Stimulated activated CD4-positive, alpha-beta T cell treated with anti-CD3 and anti-CD28 coated beads, Interleukin-12 subunit alpha, Interleukin-12 subunit beta, amount 100 ng/mL, for 48 hours (primary cell): ENCODE data around the gene RABL6.
"Not testable (repeated sequence)": the region's sequence is repeated elsewhere in the genome, so short reads cannot be mapped to it uniquely, and the experiment has no call there.

Experiments used
- DNase-seq, 3 donors: peaks; one replicate each; pipeline ENCODE4 v3.0.0-alpha.2; 2020; ENCODE audit warnings: low read depth in 2 of 3, low spot score in 1 of 3

Gene RABL6, protein sequence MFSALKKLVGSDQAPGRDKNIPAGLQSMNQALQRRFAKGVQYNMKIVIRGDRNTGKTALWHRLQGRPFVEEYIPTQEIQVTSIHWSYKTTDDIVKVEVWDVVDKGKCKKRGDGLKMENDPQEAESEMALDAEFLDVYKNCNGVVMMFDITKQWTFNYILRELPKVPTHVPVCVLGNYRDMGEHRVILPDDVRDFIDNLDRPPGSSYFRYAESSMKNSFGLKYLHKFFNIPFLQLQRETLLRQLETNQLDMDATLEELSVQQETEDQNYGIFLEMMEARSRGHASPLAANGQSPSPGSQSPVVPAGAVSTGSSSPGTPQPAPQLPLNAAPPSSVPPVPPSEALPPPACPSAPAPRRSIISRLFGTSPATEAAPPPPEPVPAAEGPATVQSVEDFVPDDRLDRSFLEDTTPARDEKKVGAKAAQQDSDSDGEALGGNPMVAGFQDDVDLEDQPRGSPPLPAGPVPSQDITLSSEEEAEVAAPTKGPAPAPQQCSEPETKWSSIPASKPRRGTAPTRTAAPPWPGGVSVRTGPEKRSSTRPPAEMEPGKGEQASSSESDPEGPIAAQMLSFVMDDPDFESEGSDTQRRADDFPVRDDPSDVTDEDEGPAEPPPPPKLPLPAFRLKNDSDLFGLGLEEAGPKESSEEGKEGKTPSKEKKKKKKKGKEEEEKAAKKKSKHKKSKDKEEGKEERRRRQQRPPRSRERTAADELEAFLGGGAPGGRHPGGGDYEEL

DNA sequence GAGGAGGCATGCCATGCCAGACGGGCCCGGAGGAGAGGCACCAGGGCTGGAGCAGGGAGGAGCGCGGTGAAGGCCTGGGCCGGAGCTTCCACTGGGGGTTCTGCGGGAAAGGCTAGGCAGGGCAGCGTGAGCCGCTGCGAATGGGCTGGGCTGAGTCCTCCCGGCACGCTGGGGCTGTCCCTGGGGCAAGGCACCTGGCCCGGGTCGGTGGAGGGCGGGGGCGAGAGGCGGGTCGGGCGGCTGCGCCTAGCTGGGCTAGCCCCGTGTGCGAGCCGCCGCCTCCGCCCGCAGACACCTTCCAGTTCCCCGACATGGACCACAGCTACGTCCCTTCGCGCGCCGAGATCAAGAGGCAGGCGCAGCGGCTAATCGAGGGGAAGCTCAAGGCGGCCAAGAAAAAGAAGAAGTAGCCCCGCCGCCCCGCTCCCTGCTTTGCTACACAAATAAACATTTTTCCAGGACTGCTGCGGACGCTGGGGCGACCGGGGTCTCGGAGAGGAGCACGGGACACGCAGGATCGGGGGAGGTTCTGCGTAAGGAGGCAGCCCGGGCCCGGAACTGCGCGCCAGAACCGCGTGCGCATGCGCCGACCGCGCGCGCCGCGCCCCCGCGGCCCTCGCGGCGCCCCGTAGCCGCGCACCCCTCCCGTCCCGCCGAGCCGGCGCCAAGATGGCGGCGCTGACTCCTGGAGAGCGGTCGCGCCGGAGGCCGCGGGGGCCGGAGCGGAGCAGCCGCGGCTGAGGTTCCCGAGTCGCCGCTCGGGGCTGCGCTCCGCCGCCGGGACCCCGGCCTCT lies at the start of gene RABL6:
TSS of gene RABL6 (plus strand) at position 668 of the 794 bp plus-strand sequence. CDS start 249 bp downstream, outside the sequence.
- peak; percentile 67 to 77 (median 72) for DNase-seq

DNA sequence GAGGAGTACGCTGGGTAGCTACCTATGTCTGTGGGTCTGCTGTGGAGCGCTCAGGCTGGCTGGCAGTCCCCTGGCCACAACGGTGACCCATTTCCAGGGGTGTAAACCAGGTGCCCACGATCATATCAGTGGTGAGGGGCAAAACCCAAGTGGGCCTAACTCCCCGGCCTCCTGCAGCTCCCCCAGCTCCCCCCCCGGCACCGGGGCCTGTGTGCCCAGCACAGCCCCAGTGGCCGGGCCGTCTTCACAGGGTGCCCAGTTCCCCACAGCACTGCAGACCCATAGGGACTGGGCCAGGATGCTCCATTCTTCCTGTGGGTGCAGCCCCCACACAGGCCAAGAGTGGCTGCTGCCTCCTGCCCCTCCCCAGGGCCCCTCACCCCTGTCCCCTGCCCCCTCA lies 48.7 kb upstream of the RABL6 start:
- no peak for DNase-seq

DNA sequence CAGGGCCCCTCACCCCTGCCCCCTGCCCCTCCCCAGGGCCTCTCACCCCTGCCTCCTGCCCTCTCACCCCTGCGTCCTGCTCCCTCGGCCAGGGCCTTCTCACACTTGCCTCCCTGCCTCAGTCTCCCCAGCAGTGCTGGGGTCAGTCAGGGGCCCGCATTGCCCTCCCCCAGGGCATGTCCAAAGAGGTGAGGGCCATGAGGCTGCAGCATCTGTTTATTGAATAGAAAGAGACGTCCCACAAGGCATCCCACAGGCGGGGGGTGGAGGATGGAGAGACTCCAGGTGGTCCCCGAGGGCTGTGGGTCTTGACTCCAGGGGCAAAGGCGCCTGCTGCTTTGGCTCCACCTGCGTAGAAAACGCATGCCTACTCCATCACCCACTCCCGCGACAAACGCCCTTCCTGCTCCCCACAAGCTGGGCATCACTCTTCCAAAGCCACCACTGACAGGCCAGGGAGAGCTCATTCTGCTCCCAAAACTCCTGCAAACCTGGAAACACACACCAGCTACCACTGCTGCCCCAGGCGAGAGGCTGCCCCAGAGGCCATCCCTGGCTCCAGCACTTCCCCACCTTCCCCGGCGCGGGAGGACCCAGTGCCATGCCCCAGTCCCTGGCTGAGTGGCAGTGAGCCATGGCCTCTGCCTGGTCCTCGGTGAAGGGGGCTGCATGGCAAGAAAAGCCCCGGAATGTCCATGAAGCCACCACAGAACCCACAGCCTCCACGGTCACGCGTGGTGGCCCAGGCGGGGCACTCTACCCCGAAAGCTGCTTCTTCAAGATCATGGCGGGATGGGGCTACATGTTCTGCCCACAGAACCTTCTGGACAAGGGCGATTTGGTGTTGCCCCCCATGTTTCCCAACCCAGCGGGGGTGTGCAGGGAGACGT lies 48.1 kb upstream of the RABL6 start:
- no peak for DNase-seq

DNA sequence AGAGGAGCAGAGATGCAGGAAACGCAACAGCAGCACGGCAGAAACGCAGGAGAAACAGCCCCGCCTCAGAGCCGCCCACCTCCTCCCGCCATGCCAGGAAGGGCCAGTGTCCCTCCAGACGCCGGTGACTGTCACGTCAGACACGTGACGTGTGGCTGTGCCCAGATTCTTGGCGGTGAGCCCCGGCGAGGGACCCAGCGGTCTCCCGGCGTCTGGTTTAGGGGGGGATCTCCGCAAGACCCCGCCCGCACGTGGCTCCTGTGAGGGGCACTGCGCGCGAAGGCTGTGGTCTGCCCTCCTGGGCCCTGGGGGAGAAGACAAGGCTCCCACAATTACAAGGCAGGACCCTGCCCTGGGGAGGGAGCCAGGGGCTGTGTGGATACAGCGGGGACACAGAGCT lies 47.3 kb upstream of the RABL6 start:
- no peak for DNase-seq

DNA sequence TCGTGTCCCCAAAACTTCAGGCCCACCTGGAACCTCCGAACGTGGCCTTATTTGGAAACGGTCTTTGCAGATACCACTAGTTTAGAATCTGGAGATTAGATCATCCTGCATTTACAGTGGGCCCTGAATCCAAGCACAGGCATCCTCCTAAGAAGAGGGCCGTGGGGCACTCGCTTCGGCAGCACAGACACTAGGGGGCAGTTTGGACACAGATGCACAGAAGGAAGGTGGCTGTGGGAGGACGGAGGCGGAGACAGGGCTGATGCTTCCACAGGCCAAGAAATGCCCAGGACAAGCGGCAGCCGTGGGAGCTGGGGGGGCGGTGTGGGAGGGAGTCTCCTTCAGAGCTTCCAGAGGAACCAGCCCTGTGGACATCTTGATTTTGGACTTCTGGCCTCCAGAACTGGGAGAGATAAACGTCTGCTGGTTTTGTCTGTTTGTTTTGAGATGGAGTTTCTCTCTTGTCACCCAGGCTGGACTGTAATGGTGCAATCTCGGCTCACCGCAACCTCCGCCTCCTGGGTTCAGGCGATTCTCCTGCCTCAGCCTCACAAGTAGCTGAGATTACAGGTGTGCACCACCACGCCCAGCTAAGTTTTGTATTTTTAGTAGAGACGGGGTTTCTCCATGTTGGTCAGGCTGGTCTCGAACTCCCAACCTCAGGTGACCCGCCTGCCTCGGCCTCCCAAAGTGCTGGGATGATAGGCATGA lies 46.8 kb upstream of the RABL6 start:
- DNase-seq = not testable (repeated sequence)

DNA sequence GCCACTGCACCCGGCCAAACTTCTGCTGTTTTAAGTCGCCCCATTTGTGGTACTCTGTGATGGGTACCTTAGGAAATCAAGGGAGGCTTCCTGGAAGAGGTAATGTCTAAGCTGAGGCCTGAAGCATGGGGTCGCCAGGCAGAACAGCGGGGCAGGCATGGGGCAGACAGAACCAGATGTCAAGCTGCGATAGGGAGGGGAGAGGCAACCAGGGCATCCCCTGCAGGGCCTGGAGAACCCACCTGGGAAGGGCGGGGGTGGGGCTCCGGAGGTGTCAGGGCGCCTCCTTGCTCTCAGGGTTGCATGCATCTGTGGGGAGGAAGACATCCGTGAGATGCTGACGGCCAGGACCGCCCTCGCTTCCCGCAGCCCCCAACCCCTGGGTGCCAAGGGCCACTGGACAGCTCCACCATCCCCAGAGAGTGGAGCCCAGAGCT lies 46.2 kb upstream of the RABL6 start:
- DNase-seq = no peak

DNA sequence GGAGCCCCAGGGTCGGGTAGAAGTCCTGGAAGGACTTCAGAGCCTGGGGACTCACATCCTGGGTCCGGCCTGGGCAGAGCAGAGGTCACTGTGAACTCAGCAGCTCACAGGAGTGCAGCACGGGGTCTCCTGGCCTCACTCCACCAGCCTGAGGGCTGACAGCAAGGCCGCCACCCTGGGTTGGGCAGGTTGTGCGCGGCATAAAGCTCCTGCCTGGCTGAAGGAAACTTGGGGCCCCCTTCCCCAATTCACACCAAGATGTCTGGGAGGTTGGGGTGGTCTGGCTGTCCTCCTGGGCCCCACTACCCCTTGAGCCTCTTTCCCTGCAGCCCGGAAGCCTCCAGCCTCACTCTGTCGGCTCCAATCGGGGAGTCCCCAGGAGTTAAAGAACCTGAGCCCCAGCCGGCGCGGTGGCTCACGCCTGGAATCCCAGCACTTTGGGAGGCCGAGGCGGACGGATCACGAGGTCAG lies 45.5 kb upstream of the RABL6 start:
- no peak for DNase-seq

DNA sequence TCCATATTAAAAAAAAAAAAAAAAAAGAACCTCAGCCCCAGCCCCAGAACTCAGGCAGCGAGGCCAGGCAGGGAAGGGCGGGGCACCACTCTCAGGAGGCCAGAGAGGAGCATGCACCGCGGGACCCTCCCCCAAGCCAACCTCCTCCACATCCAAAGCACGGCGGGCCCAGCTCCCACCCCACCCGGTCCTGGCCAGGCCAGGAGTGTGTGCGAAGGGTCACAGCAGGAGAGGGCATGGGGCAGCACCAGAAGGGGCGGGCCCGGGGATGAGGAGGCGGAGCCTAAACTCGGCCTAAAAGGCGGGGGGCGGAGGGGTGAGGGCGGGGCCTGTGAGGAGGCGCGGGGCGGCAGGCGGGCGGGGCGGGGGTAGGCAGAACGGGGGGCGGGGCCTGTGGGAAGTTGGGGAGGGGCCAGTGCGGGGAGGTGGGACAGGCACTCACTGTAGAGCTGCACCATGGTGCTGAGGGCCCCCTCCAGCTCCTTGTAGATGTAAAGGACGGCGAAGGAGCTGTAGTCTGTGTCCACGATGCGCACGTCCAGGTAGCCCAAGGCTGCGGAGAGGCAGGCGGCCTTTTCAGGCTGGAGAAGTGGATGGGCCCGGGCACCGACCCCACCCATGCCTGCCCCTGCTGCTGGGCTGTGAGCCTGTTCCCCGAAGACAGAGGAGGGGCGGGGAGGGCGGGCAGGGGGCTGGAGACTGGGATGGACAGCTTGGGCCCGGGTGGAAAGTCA lies 44.7 kb upstream of the RABL6 start:
- DNase-seq = peak in 1 of 3 donors; percentile 54

DNA sequence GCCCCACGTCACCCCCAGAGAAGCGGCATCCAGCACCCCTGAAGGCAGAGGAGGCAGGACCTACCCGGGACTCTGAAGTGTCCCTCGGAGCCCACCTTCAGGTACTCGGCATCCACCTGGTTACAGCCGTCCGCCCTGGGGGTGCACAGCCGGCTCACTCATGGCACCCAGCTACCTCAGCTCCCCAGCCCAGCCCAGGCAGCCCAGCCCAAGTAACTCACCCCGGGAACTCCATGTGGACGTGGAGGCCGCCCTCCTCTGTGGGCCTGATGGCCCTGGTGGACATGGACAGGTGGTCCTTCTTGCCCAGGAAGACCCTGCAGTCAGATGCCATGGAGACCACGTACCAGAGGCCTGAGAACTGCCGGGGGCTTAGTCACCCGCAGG lies 44.1 kb upstream of the RABL6 start:
- no peak for DNase-seq

DNA sequence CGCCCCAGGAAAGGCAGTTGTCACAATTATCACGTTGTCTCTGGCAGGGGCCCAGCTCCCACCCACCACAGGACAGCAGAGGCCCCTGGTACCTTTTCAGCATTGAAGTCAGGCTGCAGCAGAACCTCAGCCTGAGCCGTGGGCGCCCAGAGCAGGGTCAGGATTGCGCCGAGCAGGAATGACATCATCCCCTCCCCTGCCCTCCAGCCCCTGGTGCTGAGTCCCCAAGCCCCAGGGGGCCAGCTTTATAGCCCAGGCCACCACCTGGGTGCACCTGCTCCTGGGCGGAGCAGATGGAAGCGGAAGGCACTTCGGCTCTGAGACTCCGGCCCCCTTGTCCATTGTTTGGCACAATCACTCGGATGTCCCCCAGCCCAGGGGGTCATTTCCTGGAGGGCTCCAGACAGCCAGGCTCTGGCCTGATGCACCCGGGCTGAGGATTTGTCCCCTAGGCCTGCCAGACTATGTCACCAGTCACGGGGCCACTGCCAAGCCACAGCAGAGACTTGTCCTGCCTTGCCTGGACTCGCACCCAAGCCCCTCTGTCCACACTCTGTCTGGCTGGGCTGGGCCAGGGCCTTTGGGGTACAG lies 43.4 kb upstream of the RABL6 start, which contains the start of gene LCN15:
TSS of gene LCN15 (minus strand) at position 218 of the 591 bp plus-strand sequence. CDS start at position 188, 30 bp downstream.
- no peak for DNase-seq

DNA sequence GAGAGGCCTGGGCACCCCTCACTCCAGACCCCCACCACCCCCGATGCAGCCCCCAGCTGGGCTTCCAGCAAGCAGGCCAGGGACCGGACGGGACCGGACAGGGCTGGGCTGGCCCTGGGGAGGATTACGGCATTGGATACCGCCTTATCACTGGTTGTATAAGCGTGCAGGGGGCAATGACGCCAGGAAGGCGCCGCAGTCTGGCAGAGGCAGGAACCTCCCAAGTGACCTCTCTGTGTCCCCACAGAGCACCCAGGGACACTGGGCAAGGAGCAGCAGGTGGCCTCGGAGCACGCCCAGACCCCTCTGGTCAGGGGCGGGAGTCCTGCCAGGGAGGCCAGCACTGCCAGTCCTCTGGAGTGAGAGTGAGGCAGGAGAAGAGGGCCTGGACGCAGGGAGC lies 42.7 kb upstream of the RABL6 start:
- DNase-seq = no peak

DNA sequence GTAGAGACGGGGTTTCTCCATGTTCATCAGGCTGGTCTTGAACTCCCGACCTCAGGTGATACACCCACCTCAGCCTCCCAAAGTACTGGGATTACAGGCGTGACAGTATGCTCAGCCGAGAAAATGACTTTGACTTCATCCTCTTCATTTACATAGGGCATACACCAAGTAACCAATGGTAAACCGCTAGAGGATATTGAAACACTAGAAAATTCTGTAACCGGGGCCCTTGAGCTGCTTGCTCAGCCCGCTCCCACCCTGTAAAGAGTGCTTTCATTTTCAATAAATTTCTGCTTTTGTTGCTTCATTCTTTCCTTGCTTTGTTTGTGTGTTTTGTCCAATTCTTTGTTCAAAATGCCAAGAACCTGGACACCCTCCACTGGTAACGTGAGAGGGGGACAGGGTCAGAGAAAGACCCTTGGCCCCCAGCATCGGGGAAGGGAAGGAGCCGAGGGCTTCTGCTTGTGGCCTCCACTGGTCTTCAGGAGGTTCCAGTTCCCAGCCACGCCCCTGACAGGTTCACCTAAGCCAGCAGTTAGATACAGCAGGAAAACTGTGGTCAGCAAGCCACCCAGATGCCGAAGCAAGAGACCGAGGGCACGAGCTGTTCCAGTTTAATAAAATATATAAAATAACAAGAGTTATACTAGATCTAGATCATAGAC lies 41.9 kb upstream of the RABL6 start:
- DNase-seq = not testable (repeated sequence)

DNA sequence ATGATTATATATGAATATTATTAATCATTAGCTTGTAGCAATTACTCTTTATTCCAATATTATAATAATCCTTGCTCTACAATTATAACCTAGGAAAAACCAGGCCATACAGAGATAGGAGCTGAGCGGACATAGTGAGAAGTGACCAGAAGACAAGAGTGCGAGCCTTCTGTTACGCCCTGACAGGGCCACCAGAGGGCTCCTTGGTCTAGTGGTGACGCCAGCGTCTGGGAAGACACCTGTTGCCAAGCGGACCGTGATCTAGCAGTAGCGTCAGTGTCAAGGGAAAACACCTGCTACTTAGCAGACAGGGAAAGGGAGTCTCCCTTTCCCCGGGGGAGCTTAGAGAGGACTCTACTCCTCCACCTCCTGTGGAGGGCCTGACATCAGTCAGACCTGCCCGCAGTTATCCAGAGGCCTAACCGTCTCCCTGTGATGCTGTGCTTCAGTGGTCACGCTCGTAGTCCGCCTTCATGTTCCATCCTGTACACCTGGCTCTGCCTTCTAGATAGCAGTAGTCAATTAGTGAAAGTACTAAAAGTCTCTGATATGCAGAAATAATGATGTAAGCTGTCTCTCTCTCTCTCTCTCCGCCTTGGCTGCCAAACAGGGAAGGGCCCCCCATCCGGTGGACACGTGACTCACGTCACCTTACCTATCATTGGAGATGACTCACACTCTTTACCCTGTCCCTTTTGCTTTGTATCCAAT lies 41.2 kb upstream of the RABL6 start:
- peak; percentile 27 to 50 (median 43) for DNase-seq

DNA sequence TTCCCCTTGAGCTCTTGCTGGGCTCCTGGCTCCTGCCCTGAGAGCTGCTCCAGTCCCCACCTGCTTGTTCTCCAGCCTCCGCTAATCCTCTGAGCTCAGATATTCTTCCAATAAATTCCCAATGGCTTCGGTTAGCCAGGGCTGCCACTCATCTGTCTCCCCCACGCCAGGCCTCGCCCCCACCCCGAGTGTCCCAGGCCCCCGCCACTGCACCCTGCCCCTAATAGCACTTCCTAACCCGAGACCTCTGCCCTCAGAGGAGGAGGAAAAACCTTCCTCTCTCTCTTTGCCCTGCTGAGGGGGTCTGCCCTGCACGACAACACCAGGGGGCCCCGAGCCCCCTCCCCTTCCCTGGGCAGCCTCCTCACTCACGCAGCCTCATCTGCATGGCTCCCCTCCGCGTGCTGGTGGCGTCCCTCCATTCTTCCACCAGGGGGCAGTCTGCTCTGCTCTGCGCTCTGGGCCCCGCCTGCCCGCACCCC lies 38.0 kb upstream of the RABL6 start:
- peak in 2 of 3 donors; percentile 46 to 56 for DNase-seq

DNA sequence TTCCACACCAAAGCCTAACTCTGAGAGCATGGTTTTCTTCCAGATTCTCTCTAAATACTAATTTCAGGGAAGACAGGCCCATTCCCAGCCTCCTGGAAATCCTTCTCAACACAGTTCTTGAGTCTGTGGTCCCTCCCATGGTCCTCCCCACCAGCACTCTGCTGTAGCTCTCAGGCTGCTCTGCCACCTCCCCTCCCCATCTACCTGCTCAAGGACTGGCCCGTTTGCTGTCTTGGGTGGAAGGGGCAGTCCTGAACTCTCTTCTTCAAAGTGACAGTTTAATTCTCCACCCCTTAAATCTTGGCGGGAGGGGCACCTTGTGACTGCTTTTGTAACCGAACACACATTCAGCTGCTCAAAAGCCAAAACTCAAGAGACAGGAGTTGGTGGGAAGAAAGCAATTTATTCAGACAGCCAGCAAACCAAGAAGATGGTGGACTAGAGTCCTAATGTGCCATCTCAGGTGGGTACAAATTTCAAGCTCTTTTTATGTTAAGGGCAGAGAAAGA lies 35.8 kb upstream of the RABL6 start:
- DNase-seq = no peak

DNA sequence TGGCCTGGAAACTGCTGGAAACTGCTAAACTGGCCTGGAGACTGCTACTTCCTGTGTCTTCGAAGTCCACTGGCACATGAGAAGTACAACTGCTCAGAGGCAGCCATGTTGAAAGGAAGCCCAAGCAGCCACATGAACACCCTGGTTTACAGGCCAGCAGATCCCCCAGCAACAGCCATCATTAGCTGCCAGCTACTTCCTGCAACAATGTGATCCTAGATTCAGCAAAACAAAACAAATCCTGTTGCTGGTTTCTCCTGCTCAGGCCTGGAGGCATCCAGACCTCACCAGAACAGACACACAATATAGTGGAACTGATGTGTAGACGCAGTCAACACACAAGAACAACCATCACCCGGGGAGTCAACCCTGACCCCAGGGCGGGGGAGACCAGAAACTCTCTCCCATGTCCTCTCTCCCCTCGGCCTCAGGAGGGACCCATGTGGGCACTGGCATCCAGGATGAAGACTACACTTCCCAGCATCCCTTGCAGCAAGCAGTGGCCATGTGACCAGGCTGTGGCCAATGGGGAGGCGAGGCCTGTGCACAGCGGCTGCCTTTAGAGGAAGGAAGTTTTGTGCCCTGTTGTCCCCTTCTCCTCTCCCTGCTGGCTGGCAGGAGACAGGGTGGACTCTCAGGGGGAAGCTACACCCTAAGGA lies 34.2 kb upstream of the RABL6 start:
- no peak for DNase-seq
